GM23338 (cell line): Measurements from ENCODE around the gene TBPL1. TPM values are rescaled to one million over a fixed set of nuclear protein-coding genes. Genes with fewer than 3 reads are reported as not detected.

Experiments used
- polyA plus RNA-seq: library from polyadenylated mRNA; unstranded; fragments of >200 nt; fragmentation: Nextera tagmentation; extraction: Ambion mirVana; gene quantifications from 2 replicates; pipeline ENCODE4 v1.2.1, GENCODE V29; 2016
- small RNA-seq: library from RNA; depleted of rRNA; stranded (forward); fragments of <200 nt; gene quantifications from one replicate; pipeline ENCODE3, GENCODE V24; 2014; ENCODE audit warnings: low replicate concordance
- total RNA-seq: library from RNA; depleted of rRNA; stranded (reverse); fragments of >200 nt; shearing (Covaris generic); gene quantifications from 2 replicates; pipeline ENCODE4 v1.2.3, GENCODE V29; 2014; rRNA removed

Gene TBPL1
- total and polyA plus RNA-seq, 2 experiments from 2014 or later: 72.9 to 139 TPM

Small RNA genes lying within 50 kb of the gene (small RNA-seq; reads per million reads assigned to genes)
- not detected for gene AL449363.1

Other genes starting within 250 kb of the TBPL1 start
- gene TCF21, start 64.1 kb upstream of the TBPL1 start, total RNA-seq: 0.08 and 0.17 TPM in 2 replicates
- 0.05 and 0.19 TPM in 2 replicates for gene TCF21, start 64.1 kb upstream of the TBPL1 start, polyA plus RNA-seq
- 4.8 and 4.9 TPM in 2 replicates for gene SLC2A12, start 99.4 kb downstream of the TBPL1 start, total RNA-seq
- 2.8 and 2.9 TPM in 2 replicates for gene SLC2A12, start 99.4 kb downstream of the TBPL1 start, polyA plus RNA-seq